ENCODE measurements around the gene TECTA. TPM values are rescaled to one million over a fixed set of nuclear protein-coding genes. Genes with fewer than 3 reads are reported as not detected.
A peak's percentile ranks its signal among the peaks of the same experiment; 100 is the strongest.

Gene TECTA, protein sequence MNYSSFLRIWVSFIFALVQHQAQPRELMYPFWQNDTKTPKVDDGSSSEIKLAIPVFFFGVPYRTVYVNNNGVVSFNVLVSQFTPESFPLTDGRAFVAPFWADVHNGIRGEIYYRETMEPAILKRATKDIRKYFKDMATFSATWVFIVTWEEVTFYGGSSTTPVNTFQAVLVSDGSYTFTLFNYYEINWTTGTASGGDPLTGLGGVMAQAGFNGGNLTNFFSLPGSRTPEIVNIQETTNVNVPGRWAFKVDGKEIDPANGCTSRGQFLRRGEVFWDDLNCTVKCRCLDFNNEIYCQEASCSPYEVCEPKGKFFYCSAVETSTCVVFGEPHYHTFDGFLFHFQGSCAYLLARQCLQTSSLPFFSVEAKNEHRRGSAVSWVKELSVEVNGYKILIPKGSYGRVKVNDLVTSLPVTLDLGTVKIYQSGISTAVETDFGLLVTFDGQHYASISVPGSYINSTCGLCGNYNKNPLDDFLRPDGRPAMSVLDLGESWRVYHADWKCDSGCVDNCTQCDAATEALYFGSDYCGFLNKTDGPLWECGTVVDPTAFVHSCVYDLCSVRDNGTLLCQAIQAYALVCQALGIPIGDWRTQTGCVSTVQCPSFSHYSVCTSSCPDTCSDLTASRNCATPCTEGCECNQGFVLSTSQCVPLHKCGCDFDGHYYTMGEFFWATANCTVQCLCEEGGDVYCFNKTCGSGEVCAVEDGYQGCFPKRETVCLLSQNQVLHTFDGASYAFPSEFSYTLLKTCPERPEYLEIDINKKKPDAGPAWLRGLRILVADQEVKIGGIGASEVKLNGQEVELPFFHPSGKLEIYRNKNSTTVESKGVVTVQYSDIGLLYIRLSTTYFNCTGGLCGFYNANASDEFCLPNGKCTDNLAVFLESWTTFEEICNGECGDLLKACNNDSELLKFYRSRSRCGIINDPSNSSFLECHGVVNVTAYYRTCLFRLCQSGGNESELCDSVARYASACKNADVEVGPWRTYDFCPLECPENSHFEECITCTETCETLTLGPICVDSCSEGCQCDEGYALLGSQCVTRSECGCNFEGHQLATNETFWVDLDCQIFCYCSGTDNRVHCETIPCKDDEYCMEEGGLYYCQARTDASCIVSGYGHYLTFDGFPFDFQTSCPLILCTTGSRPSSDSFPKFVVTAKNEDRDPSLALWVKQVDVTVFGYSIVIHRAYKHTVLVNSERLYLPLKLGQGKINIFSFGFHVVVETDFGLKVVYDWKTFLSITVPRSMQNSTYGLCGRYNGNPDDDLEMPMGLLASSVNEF (N-terminal part only)
- 1 to 10 TPM in 1 of 2 donors, under 1 TPM in 1; 0.59 to 4.2 TPM for total RNA-seq
- long read RNA-seq, partial matches to known transcripts, result 2 of 2 reads
- long read RNA-seq, other reads (novel, unspliced or antisense), result 0 of 2 reads

DNA sequence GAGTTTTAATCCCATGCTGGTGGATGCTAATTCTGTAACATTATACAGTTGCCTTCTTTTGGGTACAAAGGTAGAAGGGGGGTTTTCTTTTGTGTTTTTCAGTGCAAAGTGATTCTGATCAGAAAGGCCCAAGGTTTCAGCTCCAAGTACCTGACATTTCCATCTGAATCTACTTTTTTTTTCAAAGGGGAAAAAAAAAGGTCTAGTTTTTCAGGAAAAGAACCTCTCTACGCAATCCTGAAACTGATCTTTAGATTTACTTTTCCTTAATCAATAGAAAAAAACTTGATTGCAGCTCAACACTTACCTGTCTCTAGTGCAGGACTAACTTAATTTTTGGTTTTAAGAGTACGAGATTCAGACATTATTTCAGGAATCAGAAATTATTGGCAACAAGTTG is at the start of gene TECTA:
TSS of gene TECTA (plus strand) at position 301 of the 400 bp plus-strand sequence. CDS start 1,423 bp downstream, outside the sequence.
- DNase-seq, result no peak
- no peak for ATAC-seq
- intact Hi-C loops (cut with DNase I), result no loop called here

DNA sequence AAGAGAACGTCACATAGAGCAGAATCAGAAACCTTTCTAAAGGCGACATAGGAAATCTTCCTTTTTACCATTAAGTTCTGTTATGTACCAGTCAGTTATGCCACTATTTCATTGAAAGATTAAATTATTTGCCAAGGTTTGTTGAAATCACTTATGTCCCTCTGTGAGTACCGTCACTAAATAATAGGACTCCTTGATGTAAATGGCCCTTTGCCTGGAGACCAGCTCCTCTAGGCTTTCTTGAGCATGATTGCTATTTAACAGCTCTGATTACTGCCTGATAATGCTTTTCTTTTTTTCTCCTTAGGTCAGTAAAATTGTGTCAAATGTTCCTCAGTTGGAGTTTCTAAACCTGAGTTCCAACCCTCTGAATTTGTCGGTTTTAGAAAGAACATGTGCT is 47.8 kb upstream of the TECTA start:
- intact Hi-C loops (cut with DNase I), result no loop called here
- DNase-seq (no peak), ATAC-seq (no peak)

DNA sequence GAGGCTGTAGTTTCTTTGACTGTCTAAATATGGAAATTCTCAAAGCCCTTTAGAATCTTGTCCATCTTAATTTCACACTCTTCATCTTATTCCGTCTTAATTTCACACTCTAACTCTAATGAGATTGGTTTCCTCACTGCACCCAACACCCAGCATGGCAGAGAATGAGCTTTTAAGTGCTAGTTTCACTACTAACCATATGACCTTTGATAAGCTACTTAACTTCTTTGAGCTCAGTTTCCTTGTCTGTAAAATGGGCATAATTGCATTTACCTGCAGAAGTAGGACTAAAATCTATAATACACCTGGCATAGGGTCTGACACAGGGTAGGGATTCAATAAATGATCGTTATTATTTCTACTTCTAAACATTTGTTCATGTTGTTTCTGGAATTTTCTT is 46.8 kb upstream of the TECTA start:
- DNase-seq (no peak), ATAC-seq (no peak)
- intact Hi-C loops (cut with DNase I), result no loop called here

DNA sequence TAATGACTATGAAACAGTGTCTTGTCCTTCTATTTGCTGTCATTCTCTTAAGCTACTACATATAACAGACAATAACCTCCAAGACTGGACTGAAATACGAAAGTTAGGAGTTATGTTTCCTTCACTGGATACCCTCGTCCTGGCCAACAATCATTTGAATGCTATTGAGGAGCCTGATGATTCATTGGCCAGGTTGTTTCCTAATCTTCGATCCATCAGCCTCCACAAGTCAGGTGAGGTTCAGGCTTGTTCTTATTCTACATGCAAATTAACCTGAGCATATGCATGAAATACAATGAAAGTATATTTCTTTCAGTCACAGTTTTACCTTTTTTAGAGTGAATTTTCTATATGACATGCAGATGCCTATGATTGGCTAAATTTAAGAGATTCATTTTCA is 46.0 kb upstream of the TECTA start:
- no peak for DNase-seq
- ATAC-seq, result no peak
- intact Hi-C loops (cut with DNase I), result no loop called here

DNA sequence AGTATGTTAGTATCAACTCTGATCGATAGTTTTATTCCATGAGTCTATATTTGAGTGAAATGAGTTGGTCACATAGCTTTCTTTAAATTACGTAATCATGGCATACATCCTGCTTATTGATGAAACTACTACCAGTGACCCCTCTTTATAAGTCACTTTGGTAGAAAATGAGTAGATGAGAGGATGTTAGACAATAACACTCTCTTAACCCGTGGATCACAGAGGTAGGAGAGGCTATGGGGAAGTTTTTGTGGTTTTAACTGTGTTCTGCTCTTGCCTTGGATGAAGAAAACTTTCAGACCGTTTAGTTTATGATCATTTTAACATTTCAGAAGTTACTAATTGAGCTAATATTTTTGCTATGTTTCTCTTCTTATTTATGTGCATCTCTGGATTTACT is 43.1 kb upstream of the TECTA start:
- intact Hi-C loops (cut with DNase I), result no loop called here
- no peak for ATAC-seq
- no peak for DNase-seq

DNA sequence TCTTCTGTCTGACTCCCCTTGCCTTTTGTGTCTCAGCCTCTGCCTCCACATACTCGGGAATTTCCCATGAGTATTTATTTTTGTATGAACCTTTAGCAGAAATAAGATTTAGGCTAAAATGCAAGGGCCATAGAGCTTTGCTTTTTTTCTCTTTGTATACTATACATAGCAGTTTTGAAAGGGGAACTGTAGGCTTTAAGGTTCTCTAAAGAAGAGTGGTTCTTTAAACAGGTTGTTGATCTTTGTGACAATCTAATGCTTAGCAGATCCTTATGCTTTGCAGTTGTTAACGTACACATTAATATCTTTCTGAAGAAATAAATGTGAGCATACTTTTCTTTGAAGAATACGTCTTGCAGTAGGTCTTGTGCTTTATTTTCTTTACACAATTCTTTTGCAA is 42.1 kb upstream of the TECTA start:
- ATAC-seq (no peak), DNase-seq (no peak)
- intact Hi-C loops (cut with DNase I), result no loop called here

DNA sequence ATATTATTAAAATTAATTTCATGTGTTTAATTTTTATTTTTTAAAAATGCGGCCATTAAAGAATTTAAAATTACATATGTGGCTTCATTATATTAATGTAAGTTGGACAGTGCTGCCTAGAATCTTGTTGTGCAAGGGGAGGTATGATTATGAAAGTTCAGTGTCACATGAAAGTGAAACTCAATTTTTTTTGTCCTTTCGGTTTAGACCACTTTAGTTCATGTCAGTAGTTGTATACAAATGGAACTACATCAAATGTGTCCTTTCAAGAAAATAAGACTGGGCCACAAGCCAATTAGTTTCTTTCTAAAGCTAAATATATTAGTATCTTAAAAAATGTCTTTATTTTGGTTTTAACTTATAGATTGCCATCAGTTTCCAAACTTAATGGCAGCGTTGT is 41.4 kb upstream of the TECTA start:
- intact Hi-C loops (cut with DNase I), result no loop called here
- ATAC-seq, result no peak
- DNase-seq, result no peak

DNA sequence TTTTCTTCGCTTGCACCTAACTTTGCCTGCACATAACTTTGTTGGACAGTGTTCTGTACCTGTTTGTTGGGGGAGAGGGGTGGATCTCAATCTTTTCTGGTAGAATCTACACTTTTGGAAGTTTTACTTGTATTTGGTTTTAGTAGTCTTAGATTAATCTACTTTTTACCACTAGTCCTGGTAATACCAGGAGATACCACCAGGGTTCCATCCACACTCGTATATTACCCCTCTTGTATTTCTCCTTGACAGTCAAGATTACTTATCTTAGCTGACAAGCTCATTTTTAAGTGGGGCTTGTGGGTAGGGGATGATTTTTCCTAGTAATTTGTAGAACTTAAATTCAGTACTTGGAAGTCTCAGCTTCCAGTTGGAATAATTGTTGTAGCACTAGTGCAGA is 37.3 kb upstream of the TECTA start:
- intact Hi-C loops (cut with DNase I), result no loop called here
- ATAC-seq (no peak), DNase-seq (no peak)

DNA sequence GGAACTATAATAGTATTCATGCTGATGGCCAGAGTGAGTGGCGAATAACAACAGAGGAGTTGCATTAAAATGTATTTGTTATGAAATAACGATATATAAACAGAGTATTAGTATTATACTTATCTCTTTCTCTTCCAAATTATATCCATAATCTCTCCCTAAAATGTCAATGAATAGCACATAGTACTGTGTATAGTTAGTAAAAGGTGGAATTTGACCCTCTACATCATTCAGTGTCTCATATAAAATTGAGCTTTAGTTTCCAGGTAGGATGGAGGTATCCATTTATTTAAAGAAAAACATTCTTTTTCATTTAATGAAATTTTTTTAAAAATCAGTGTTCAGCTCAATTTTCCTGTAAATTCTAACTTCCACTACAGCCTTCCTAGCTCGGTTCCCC is 34.4 kb upstream of the TECTA start:
- intact Hi-C loops (cut with DNase I), result no loop called here
- ATAC-seq, result no peak
- no peak for DNase-seq

DNA sequence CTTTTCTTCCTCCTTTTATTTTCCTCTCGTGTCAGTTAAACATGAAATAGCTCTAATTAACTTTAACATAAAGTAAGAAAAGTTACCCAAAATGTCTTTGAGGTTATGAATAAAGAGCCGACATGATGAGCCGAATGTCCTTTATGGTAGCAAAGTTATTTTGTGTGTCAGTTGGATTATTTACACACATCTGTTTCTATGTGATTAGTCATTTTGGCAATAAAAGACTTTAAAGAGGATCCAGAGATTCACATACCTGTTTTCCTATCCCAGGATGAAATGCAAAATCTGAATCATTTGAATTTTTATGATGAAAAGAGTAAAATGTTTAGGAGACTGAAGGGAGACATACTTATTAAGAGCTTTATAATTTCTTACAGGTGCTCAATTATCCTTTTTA is 34.0 kb upstream of the TECTA start:
- intact Hi-C loops (cut with DNase I), result no loop called here

DNA sequence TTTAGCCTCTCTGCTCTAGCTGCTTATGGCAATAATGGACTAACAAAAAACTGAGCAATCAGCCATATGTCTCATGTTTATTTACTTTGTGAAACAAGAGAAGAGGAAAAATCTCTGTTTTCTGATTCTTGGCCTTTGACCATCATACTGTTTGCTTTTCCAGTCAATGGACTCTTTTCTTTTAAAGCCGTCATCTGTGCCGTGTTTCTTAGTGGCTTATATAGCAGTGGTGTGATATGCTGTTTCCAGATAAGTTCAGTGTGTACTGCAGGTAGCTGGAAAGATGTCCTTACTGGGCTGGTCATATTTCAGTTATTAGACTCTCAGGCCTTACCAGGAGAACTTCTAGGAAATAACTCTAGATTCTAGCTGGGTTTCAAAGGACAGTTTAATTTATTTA is 33.6 kb upstream of the TECTA start:
- DNase-seq (no peak), ATAC-seq (no peak)
- intact Hi-C loops (cut with DNase I), result no loop called here

More for the DNA sequence above, 34.0 kb upstream of the TECTA start:
- no peak for DNase-seq
- no peak for ATAC-seq

DNA sequence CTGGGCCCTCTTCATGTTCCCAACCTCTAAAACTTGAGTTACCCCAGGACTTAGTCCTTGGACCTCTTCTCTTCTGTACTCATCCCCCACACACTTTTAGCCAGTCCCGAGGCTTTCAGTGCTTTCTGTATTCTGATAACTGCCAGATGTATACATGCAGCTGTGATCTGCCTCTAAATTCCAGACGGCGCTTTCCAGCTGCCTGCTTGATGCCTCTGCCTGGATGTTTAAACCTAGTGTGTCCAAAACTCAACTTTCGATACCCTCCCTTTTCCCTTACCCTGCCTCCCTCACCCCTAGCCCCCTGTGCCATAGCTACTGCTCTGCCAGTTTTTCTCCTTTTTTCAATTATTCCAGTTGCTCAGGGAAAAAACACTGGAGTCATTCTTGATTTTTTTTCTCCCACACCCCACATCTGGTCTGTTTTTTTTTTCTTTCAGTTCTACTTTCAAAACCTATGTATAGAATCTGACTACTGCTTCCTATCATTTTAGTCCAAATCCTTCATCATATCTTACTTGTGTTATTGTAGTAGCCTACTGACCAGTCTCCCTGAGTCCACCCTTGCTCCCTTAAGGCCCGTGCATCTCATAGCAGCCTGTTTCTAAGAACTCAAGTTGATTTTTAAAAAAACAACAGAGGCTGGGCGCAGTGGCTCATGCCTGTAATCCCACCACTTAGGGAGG is 32.9 kb upstream of the TECTA start:
- DNase-seq, result no peak
- no peak for ATAC-seq
- intact Hi-C loops (cut with DNase I), result no loop called here

DNA sequence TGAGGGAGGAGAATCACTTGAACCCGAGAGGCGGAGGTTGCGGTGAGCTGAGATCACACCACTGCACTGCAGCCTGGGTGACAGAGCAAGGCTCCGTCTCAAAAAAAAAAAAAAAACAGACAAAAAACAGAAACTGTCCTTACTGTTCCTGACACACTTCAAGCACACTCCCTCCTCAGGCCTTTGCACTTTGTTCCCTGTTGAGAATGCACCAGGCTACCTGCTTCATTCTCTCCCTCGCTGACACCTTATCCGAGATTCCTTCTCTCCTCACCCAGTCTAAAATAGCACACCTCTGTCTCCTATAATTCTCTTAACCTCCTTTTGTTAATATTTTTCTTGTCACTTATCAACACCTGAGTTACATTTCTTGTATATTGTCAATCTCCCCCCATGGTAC is 32.3 kb upstream of the TECTA start:
- DNase-seq (no peak), ATAC-seq (no peak)
- intact Hi-C loops (cut with DNase I), result no loop called here

DNA sequence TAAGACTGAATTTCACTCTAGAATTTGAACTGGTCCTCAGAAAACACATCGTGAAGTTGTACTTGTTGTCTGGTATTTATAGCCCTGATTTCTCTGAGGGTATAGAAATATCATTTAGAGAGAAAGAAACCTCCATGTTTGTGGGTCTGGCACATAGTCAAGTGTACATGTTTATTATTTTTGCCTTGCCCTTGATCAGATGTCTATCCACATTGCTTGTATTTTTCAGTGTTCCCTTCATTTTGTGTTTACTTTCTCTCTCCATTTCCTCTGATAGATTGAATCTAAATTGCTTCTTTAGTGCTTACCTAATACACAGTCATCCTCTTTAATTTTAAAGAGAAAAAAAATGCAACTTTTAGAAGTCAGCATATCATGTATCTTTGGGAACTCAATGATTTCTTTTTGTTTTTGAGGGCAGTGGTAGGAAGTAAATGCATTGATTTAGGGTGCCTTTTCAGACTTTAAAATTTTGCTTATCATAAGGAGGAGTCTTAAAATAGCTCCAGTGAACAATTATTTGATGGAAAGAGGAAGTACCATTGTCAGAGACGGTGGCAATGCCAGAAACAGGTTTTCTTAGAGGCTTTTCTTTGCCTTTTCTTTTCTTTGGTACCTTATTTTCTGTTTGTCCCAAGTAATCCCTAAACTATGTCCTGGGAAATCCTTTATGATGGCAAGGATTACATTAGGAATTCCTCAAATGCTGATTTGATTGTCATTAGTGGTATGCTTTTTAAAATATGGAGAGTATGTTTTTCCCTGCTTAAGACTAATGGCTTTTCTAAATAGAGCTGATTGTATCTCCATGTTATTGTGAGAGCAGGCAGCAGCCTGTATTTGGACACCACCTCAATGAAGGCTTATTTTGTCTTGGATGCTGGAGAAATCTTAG is 29.8 kb upstream of the TECTA start:
- intact Hi-C loops (cut with DNase I), result no loop called here
- DNase-seq, result no peak
- no peak for ATAC-seq

DNA sequence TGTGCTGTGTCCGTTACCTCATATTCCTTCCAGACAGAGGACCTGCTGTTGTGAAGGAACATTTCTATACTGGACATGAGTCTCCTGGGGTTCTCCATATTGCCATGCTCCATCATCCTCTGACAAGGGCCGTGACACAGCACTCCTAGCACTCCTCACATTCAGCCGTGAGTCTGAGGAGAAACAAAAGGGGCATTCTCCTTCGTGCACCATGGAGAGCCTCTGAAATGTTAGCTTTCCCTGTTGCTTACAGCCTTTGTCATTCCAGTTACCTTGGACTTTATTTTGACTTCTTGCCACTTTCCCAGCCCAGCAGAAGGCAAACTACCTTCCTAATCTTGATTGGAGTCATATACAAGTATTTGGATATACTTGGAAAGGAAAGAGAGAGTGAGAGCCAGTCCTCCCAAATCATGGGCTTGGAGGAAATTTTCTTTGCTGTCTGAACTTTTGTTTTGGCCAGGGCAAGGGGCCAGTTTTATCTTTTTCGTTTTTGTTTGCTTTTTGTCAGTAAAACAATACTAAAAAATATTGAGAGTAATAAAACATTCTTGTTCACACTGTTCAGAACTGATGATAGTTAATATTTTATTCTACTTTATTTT is 29.1 kb upstream of the TECTA start:
- intact Hi-C loops (cut with DNase I), result no loop called here
- ATAC-seq, result peak in 1 of 2 donors; percentile 41
- DNase-seq, result no peak

DNA sequence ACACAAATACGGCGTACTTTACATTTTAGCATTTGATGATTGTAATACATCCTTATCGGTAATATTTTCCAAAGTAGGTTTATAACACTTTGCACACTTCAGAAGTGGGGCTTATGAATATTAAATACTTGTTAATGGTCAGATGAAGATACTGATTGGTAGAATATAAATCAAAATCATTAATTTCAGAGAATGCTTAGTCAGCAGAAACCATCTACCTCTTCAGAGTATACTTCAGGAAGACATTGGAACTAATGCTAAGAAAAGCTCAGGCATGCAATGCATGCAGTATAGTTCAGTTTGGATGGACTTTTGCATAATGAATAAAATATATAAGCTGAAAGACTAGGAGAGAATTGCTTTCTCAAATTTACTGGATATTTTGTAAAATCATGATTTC is 19.7 kb upstream of the TECTA start:
- DNase-seq (no peak), ATAC-seq (no peak)
- intact Hi-C loops (cut with DNase I), result no loop called here

DNA sequence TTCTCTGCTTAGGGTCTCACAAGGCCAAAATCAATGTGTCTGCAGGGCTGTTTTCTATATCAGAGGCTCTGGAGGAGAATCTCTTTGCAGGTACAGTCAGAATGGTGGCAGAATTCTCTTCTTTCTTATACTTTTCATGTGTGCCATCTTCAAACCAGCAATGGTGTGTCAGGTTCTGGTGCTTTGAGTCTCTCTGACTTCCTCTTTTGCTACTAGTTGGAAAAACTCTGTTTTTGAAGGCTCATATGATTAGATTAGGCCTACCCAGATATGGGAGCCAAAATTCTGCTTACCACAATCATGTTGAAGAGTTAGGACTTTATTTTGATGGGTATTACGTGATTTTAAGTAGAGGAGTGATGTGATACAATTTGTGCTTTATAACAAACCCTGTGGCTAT is 18.8 kb upstream of the TECTA start:
- ATAC-seq (no peak), DNase-seq (no peak)
- intact Hi-C loops (cut with DNase I), result no loop called here

DNA sequence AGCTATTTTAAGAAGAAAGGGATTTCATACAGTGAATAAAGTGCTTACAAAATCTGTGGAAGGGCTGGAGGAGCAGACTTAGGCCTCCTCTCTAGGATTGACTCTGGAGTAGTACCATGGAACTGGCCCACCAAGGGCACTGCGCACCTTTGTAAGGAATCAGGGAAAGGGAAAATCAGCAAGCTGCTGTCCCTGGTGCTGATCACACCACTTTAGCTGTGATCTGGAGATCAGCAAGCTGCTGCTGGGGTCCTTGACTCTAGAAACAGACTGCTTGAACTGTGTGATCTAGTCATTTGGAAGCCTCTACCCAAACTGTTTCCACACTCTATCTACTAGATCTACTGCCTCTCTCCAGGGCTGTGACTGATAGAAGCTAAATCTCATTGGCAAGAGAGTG is 18.4 kb upstream of the TECTA start:
- no peak for ATAC-seq

More for the DNA sequence above, 18.4 kb upstream of the TECTA start:
- DNase-seq, result no peak
- intact Hi-C loops (cut with DNase I), result no loop called here

Data from left cardiac atrium (tissue), 4 donors.